GM19099 (cell line): ENCODE results near the gene BNIP5.

Experiments used
- POLR2A ChIP-seq: IDR thresholded peaks from 3 replicates; pipeline ENCODE4 v1.6.1; 2011; ENCODE audit warnings: low read depth; ENCODE audit not compliant: insufficient read length; ENCODE audit errors: extremely low read depth

The BNIP5 gene

GRCh38 chr6:36322591-36322990 is 14.1 kb downstream of the BNIP5 start:
- TF ChIP-seq POLR2A = no peak

DNA sequence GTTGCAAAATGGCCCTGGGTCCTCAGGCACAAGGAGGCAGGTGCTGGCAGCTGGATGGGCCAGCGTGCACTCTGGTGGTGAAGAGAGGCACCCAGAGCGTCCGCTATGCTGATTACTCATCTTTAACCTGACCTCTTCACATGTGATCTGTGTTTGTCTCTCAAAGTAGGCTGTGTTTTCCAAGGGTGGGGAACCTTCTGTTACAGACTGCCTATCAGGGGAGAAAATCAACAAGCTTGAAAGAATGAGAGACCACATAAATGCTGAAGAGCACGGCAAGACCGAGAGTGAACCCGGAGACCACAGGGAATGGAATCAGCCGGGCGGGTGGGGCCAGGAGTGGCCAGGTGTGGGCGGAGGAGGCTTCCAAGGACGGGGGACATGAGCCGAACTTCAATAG is 16.2 kb downstream of the BNIP5 start:
- no peak for TF ChIP-seq POLR2A

DNA sequence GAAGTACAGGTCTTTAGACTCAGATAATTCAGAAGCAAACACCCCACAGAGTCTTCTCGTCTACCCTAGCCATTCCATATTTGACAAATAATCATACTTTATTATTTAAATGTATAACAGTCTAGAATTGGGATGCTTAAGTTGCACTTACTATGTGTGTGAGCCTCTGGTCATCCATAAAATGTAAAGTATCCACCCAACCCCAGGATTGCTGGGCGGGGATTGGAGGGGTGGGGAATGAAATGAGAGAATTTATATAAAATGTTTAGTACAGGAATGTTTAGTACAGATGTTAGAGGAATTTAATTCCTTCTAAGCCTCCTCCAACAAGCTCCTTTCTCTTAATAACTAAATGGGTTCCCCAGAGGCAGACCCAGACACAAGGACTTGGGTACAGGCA is 16.9 kb downstream of the BNIP5 start:
- TF ChIP-seq POLR2A = no peak

GRCh38 chr6:36319436-36319762 is 17.3 kb downstream of the BNIP5 start:
- no peak for TF ChIP-seq POLR2A

DNA sequence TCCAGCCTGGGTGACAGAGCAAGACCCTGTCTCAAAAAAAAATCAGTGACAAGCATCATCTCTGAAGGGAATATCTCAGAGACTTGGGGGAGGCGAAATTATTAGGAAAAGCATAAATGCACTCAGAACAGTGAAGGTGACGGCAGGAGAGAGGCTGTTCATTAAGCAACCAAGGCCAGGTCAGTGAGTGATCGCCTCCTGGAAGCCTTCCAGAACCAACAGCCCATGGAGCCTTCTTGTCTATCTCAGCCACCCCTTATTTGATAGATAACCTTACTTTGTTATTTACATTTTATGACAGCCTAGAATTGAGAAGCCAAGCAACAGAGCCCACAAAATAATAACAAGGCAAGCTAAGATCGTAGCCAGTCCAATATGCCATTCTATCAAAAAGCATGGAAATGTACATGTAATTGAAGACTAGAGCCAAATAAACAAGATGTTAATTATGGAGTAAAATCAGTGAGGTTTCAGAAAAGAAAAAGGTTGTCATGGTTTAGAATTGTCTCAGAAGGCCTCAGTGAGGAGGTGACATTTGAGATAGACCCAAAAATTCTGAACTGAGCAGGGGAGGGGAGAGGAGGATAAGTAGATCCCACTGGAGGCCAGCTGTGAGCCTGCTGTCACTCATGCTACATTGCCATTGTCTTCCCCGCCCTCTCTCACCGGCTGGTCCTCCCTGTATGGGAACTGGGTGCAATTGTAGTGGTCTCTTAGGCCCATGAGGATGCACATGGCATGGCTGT is 17.8 kb downstream of the BNIP5 start:
- no peak for TF ChIP-seq POLR2A

DNA sequence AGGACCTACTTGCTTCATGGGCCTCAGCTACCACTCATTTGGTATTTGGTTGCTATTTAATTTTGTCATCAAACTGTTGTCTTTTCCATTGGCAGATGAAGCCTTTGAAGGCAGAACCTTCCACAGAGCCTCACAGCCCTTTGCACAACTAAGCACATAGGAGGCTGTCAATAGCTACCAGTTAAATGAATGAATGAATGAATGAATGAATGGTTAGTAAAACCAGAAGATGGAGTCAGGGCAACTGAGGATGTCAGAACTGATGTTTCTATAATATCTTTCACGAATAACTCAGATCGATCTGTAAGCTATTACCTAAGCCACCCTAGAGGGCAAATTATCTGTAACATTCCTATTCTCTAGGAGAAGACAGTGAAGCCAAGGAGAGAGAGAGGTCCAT is 19.1 kb downstream of the BNIP5 start:
- no peak for TF ChIP-seq POLR2A

- no peak for TF ChIP-seq POLR2A
Observed at GRCh38 chr6:36315921-36316320, 20.8 kb downstream of the BNIP5 start.

GRCh38 chr6:36314221-36315014 is 22.3 kb downstream of the BNIP5 start:
- no peak for TF ChIP-seq POLR2A

DNA sequence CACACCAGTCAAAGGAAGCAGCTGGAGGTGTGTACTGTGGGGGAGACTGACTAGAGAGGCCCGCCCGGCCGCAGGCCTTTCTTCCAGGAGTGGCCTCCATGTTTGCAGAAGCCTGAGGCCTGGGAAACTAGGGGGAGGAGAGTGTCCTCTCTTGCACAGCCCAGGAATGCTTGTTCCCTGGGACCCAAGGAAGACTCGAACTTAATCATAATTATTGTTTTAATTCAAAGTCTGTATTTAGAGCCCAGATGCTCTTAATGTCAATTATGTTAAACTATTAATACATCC is 23.1 kb downstream of the BNIP5 start:
- no peak for TF ChIP-seq POLR2A

DNA sequence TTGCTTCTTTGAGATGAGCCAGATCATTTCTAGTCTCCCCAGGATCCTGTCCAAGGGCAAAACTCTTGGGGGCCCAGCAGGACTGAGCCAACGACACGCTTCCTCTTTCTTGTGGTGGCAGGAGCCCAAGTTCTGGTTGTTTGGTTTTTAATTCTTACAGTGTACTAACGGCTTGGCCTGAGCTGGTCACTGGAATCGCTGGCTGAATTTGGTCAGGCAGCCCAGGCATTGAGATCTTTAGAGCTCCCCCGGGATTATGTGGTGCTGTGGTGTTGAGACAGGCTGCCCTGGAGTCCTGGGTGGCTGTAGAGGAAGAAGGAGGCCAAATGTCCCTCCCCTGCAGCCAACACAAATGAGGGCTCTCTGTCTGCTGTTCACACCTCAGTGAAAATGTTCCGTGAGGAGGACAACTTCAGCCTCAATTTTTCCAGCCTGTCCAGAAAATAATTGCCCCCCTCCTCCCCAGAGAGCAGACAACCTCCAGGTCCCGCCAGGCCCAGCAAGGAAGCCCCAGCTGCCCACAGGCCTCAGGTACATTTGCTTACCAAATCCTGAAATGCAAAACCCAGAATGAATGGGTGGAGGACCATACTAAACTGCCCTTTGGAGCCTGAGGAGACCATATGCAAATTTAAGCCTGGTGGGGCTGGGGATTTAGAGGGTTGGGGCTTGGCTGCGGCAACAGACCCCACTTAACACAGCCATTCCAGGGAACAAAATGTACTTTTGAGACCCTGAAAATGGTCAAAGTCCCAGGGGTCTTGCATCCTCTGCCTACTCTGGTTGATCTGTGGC is 23.6 kb downstream of the BNIP5 start:
- no peak for TF ChIP-seq POLR2A

DNA sequence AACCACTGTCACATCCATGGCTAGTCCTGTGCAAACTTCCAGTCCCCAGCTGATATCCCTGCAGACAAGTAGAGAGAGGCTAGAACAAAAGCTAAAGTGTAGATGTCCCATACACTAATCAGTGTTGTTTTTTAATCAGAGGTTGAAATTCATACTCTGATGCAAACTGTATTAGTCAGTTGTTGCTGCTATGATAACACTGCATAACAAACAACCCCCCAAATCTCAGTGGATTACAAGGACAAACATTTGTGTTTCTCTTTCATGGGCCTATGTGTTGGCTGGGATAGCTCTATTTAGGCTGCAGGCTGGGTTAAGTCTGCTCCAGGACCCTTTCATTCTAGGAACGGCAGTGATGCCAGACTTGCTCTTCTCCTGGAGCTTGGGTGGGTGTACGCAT is 26.8 kb downstream of the BNIP5 start:
- no peak for TF ChIP-seq POLR2A

GRCh38 chr6:36309203-36309602 is 27.5 kb downstream of the BNIP5 start:
- no peak for TF ChIP-seq POLR2A

DNA sequence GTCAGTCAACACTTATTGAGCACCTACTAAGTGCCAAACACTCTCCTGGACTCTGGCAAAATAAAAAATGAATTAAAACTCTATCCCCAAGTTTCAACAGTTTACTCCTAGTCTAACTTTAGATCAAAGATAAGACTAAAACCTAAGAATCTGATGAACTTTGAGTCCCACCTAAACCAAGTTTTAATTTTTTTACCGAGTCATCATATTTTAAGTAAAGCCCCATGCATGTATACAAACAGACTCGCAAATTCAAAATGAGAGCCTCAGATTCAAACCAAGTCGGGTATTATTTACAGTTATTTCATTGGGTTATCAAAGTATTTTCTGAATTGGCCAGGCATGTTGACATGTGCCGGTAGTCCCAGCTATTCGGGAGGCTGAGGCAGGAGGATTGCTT is 28.2 kb downstream of the BNIP5 start:
- TF ChIP-seq POLR2A = no peak

GRCh38 chr6:36306375-36306774 is 30.3 kb downstream of the BNIP5 start:
- no peak for TF ChIP-seq POLR2A

DNA sequence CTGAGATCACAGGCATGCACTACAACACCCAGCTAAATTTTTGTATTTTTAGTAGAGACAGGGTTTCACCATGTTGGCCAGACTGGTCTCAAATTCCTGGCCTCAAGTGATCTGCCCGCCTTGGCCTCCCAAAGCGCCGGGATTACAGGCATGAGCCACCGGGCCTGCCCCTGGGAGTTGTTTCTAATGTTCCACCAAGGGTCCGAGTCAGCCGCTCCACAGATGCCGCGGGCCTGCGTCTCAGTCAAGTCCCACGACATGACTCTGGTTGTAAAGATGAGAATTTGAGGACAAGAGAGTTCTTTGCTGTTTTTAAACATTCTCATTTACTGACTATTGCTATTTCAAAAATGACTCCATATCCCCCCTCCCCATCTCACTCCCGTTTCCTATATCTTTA is 30.8 kb downstream of the BNIP5 start:
- TF ChIP-seq POLR2A = no peak

GRCh38 chr6:36302227-36302976 is 34.3 kb downstream of the BNIP5 start:
- TF ChIP-seq POLR2A = no peak

GRCh38 chr6:36301781-36302180 is 34.9 kb downstream of the BNIP5 start:
- no peak for TF ChIP-seq POLR2A
